Cardiac fibroblast (primary cell): ENCODE measurements around the gene PIK3AP1.
"Not testable (repeated sequence)": the region's sequence is repeated elsewhere in the genome, so short reads cannot be mapped to it uniquely, and the experiment has no call there.

ENCODE experiments used
- DNase-seq, 2 donors: peaks; one replicate each; pipeline versions ENCODE4 v3.0.0 to v3.0.0-alpha.2; 2010; ENCODE audit warnings: low read depth in 2 of 2
- H3K4me3 ChIP-seq, 2 donors: replicated peaks in 1 of 2; 1 replicate in 1 of 2; 2 replicates in 1 of 2; pipeline ENCODE4 v1.5.1; 2011; ENCODE audit warnings: low read depth in 2 of 2, low read length in 2 of 2, mild to moderate bottlenecking in 2 of 2, moderate library complexity in 1 of 2
- CTCF ChIP-seq: IDR thresholded peaks from one replicate; pipeline ENCODE4 v1.5.1; 2011; ENCODE audit warnings: low read depth, mild to moderate bottlenecking, low read length, inconsistent platforms

The PIK3AP1 gene

GRCh38 chr10:96756111-96756903, 36.0 kb upstream of the PIK3AP1 start:
- no peak for TF ChIP-seq CTCF
- no peak overlapping the region for H3K4me3 ChIP-seq
- DNase-seq: no peak

GRCh38 chr10:96753956-96754355, 33.6 kb upstream of the PIK3AP1 start:
- TF ChIP-seq CTCF: no peak
- no peak for DNase-seq
- H3K4me3 ChIP-seq: no peak overlapping the region

- H3K4me3 ChIP-seq: no peak overlapping the region
- no peak for TF ChIP-seq CTCF
- DNase-seq: no peak
Observed at GRCh38 chr10:96752375-96752774, 32.1 kb upstream of the PIK3AP1 start.

- not testable (repeated sequence) for H3K4me3 ChIP-seq, DNase-seq
Observed at GRCh38 chr10:96750316-96750715, 30.0 kb upstream of the PIK3AP1 start.

GRCh38 chr10:96747734-96748550, 27.6 kb upstream of the PIK3AP1 start:
- no peak for DNase-seq
- TF ChIP-seq CTCF: no peak

GRCh38 chr10:96746503-96746902, 26.2 kb upstream of the PIK3AP1 start:
- DNase-seq: peak in 1 of 2 donors; percentile 6
- TF ChIP-seq CTCF: no peak
- no peak overlapping the region for H3K4me3 ChIP-seq

More at GRCh38 chr10:96747734-96748550, 27.6 kb upstream of the PIK3AP1 start:
- H3K4me3 ChIP-seq: no peak overlapping the region

GRCh38 chr10:96745950-96746349, 25.6 kb upstream of the PIK3AP1 start:
- no peak for DNase-seq
- no peak for TF ChIP-seq CTCF
- no peak overlapping the region for H3K4me3 ChIP-seq
